Adrenal gland (tissue), 19 donors: Measurements from ENCODE around the gene PIGX. TPM values are rescaled to one million over a fixed set of nuclear protein-coding genes. Genes with fewer than 3 reads are reported as not detected.

Source experiments
- DNase-seq, 7 donors: peaks; one replicate each; pipeline ENCODE4 v3.0.0-alpha.2; 2019 to 2020
- H3K27ac ChIP-seq, 5 donors: fragments of 200-600 bp; sonication (generic) in 4 of 5; 1 replicate in 3 of 5; 2 replicates in 2 of 5; pipeline versions ENCODE4 v1.5.1 to v1.8.0; 2016 to 2020; ENCODE audit warnings: mild to moderate bottlenecking in 1 of 5
- H3K27me3 ChIP-seq: fragments of 200-600 bp; 2 replicates; pipeline ENCODE4 v1.8.0; 2021
- H3K36me3 ChIP-seq, 2 donors: fragments of 200-600 bp; replicated peaks in 1 of 2; 1 replicate in 1 of 2; 2 replicates in 1 of 2; pipeline versions ENCODE4 v1.5.1 to v1.8.0; 2018 to 2022
- H3K4me1 ChIP-seq, 2 donors: fragments of 200-600 bp; replicated peaks in 1 of 2; 1 replicate in 1 of 2; 2 replicates in 1 of 2; pipeline versions ENCODE4 v1.5.1 to v1.8.0; 2018 to 2021
- H3K4me3 ChIP-seq, 4 donors: fragments of 200-600 bp; sonication (generic) in 3 of 4; one replicate each; pipeline ENCODE4 v1.5.1; 2016 to 2018
- H3K9me3 ChIP-seq, 3 donors: fragments of 200-600 bp; sonication (generic) in 1 of 3; replicated peaks in 1 of 3; 1 replicate in 2 of 3; 2 replicates in 1 of 3; pipeline versions ENCODE4 v1.5.1 to v1.8.0; 2016 to 2021
- POLR2A ChIP-seq, 2 donors: fragments of 450-650 bp; IDR thresholded peaks; one replicate each; pipeline ENCODE4 v1.6.1; 2017; ENCODE audit warnings: antibody characterized with exemption in 2 of 2, mild to moderate bottlenecking in 2 of 2, moderate library complexity in 1 of 2
- WGBS, 4 donors: extraction: QIAGEN DNeasy Blood & Tissue Kit in 2 of 4; methylation state at CpG; one replicate each; pipeline versions ENCODE4 v1.1.5 to v1.1.7; 2013 to 2017; 5-methylcytosine and 5-hydroxymethylcytosine counted together
- intact Hi-C, 2 donors: fragments of 100-400 bp; cut with DNase I; formaldehyde crosslinking; loops; one replicate each; pipeline versions ENCODE4 v1.14.1 to v1.15.0; 2022 to 2023
- long read RNA-seq, 10 donors: library from polyadenylated mRNA in 3 of 10; unstranded in 2 of 10; stranded (forward) in 1 of 10; transcript quantifications; one replicate each; pipeline ENCODE4 v2.0.0 and lab custom pipeline, GENCODE V29; 2021 to 2026
- polyA plus RNA-seq, 3 donors: library from polyadenylated mRNA; stranded (reverse); fragments of 200-250 nt in 2 of 3; fragments of 350-450 nt in 1 of 3; fragmentation: Illumina TruSeq in 1 of 3; extraction: RNeasy Lipid Tissue Mini Kit (QIAGEN cat#74804) in 1 of 3; gene quantifications; one replicate each; pipeline ENCODE4 v1.2.3, GENCODE V29; 2013 to 2014
- total RNA-seq, 9 donors: library from RNA; depleted of rRNA in 4 of 9; stranded (reverse); fragments of >200 nt in 4 of 9; fragments of 120-200 nt in 1 of 9; fragmentation: NEBNext Ultra II Directional in 1 of 9; extraction: Animal tissue kit (Norgen Biotek cat#: 25700) in 1 of 9; gene quantifications; one replicate each; pipeline versions ENCODE4 v1.1.0 to v1.2.4, GENCODE V29; 2013 to 2023
- TF ChIP-seq, protein P1 (sequence below), 6 experiments: fragments of 450-650 bp in 4 of 6; fragments of 200-600 bp in 2 of 6; sonication (generic) in 1 of 6; IDR thresholded peaks; 1 replicate in 5 of 6; 2 replicates in 1 of 6; pipeline versions ENCODE4 v1.5.1 to v1.8.0; 2016 to 2021; ENCODE audit warnings: antibody characterized with exemption in 6 of 6, mild to moderate bottlenecking in 2 of 6, moderate library complexity in 1 of 6
- donor health status: healthy with polysubstance abuse.
- donor health status: Bipolar disorder and iron deficiency.
- donor health status: DM: yes; HTN: yes; CAD: no.
- donor health status: DM: no; HTN: no; CAD: no.
- donor health status: DM: no; HTN: no; CAD: no.
- donor health status: DM: yes; HTN: yes; CAD: no.

PIGX gene
- total RNA-seq (10 to 100 TPM; 17.7 to 33.9 (median 26.3) TPM), polyA plus RNA-seq (10 to 100 TPM; 10.2 to 30.7 (median 10.8) TPM)
- long read RNA-seq, donor 1, transcript PIGX-202 (6 exons, 3,057 nt): major isoform, 12 of 29 reads
- long read RNA-seq, donor 1, partial matches to known transcripts: 14 of 29 reads
- long read RNA-seq, donor 1, other reads (novel, unspliced or antisense): 0 of 29 reads
- long read RNA-seq, donor 2, partial matches to known transcripts: 0 of 8 reads
- long read RNA-seq, donor 2, other reads (novel, unspliced or antisense): 0 of 8 reads
- long read RNA-seq, donor 3, transcript PIGX-202 (6 exons, 3,057 nt): major isoform, 11 of 12 reads
- long read RNA-seq, donor 3, partial matches to known transcripts: 0 of 12 reads
- long read RNA-seq, donor 3, other reads (novel, unspliced or antisense): 0 of 12 reads
- long read RNA-seq, donor 4, transcript PIGX-202 (6 exons, 3,057 nt): major isoform, 10 of 11 reads
- long read RNA-seq, donor 4, partial matches to known transcripts: 0 of 11 reads
- long read RNA-seq, donor 4, other reads (novel, unspliced or antisense): 1 of 11 reads
- long read RNA-seq, donor 5, transcript PIGX-202 (6 exons, 3,057 nt): major isoform, 45 of 60 reads
- long read RNA-seq, donor 5, partial matches to known transcripts: 2 of 60 reads
- long read RNA-seq, donor 5, other reads (novel, unspliced or antisense): 12 of 60 reads
- long read RNA-seq, donor 6, partial matches to known transcripts: 0 of 3 reads
- long read RNA-seq, donor 6, other reads (novel, unspliced or antisense): 3 of 3 reads
- long read RNA-seq, donor 7, transcript PIGX-202 (6 exons, 3,057 nt): major isoform, 8 of 11 reads
- long read RNA-seq, donor 7, partial matches to known transcripts: 0 of 11 reads
- long read RNA-seq, donor 7, other reads (novel, unspliced or antisense): 0 of 11 reads
- long read RNA-seq, donor 8, transcript PIGX-202 (6 exons, 3,057 nt): major isoform, 7 of 11 reads
- long read RNA-seq, donor 8, partial matches to known transcripts: 0 of 11 reads
- long read RNA-seq, donor 8, other reads (novel, unspliced or antisense): 0 of 11 reads
- long read RNA-seq, donor 9, transcript PIGX-202 (6 exons, 3,057 nt): major isoform, 5 of 7 reads
- long read RNA-seq, donor 9, partial matches to known transcripts: 0 of 7 reads
- long read RNA-seq, donor 9, other reads (novel, unspliced or antisense): 0 of 7 reads
- long read RNA-seq, donor 10, partial matches to known transcripts: 0 of 4 reads
- long read RNA-seq, donor 10, other reads (novel, unspliced or antisense): 0 of 4 reads

- Histone ChIP-seq H3K36me3 (no peaks in the 10 kb centered on the region), H3K4me1 (peaks cover 14 to 15% of the 10 kb centered on the region in 2 donors), H3K27me3 (no peaks in the 10 kb centered on the region), H3K9me3 (no peaks in the 10 kb centered on the region), H3K27ac (peak within 1 kb of the TSS; percentile 65 to 97 (median 94)), H3K4me3 (peak within 1 kb of the TSS; percentile 34 to 92 (median 84))
- peak; percentile 82 to 91 (median 86) for DNase-seq
- intact Hi-C loops: no loop called here
- TF ChIP-seq POLR2A (IDR thresholded peaks at IDR 0.05): peak; percentile 19 to 82
- TF ChIP-seq, protein P1, sequence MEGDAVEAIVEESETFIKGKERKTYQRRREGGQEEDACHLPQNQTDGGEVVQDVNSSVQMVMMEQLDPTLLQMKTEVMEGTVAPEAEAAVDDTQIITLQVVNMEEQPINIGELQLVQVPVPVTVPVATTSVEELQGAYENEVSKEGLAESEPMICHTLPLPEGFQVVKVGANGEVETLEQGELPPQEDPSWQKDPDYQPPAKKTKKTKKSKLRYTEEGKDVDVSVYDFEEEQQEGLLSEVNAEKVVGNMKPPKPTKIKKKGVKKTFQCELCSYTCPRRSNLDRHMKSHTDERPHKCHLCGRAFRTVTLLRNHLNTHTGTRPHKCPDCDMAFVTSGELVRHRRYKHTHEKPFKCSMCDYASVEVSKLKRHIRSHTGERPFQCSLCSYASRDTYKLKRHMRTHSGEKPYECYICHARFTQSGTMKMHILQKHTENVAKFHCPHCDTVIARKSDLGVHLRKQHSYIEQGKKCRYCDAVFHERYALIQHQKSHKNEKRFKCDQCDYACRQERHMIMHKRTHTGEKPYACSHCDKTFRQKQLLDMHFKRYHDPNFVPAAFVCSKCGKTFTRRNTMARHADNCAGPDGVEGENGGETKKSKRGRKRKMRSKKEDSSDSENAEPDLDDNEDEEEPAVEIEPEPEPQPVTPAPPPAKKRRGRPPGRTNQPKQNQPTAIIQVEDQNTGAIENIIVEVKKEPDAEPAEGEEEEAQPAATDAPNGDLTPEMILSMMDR (IDR thresholded peaks at IDR 0.05): peak in 3 of 6 experiments; percentile 32 to 41 (median 40)
- 0 to 7% (median 0%) methylated on average over 3 to 68 of the region's 68 CpGs for WGBS, 4 donors
These were observed at the start of gene PIGX, which contains the start of gene CEP19 for GRCh38 chr3:196711838-196712513. TSS of gene PIGX (plus strand) at chr3:196712377. TSS of gene CEP19 (minus strand) at chr3:196712250. CDS start at chr3:196708657, 3,593 bp downstream.

- intact Hi-C loops: no loop called here
- TF ChIP-seq, protein P1 (IDR thresholded peaks at IDR 0.05): no peak
- TF ChIP-seq POLR2A (IDR thresholded peaks at IDR 0.05): no peak
- WGBS, 4 donors: 43 to 62% (median 54%) methylated on average over 10 to 15 of the region's 15 CpGs
These were observed 49.2 kb upstream of the PIGX start for GRCh38 chr3:196662711-196663571.

GRCh38 chr3:196666001-196666867 lies 45.9 kb upstream of the PIGX start:
- H3K4me1 ChIP-seq: no peaks in the 10 kb centered on the region
- no peaks in the 10 kb centered on the region for H3K36me3 ChIP-seq
- H3K9me3 ChIP-seq: no peaks in the 10 kb centered on the region
- intact Hi-C loops: no loop called here
- 56 to 58% (median 56%) methylated on average over 22 to 23 of the region's 23 CpGs for WGBS, 4 donors
- no peak overlapping the region for H3K27ac ChIP-seq
- DNase-seq: no peak
- H3K4me3 ChIP-seq: no peak overlapping the region
- TF ChIP-seq, protein P1 (IDR thresholded peaks at IDR 0.05): no peak
- no peak for TF ChIP-seq POLR2A (IDR thresholded peaks at IDR 0.05)
- H3K27me3 ChIP-seq: no peaks in the 10 kb centered on the region

More at GRCh38 chr3:196662711-196663571, 49.2 kb upstream of the PIGX start:
- H3K27me3 ChIP-seq: no peaks in the 10 kb centered on the region
- H3K4me1 ChIP-seq: no peaks in the 10 kb centered on the region
- H3K4me3 ChIP-seq: no peak overlapping the region
- H3K36me3 ChIP-seq: no peaks in the 10 kb centered on the region
- H3K27ac ChIP-seq: no peak overlapping the region
- DNase-seq: no peak
- H3K9me3 ChIP-seq: no peaks in the 10 kb centered on the region
